ENCODE data around the gene BRSK1.
A peak's percentile ranks its signal among the peaks of the same experiment; 100 is the strongest.

The BRSK1 gene

GRCh38 chr19:55269299-55269698, 14.5 kb upstream of the BRSK1 start:
- FAIRE-seq, result no peak
- DNase-seq (ENCODE audit: extremely low spot score, insufficient read length, low read depth), result no peak

GRCh38 chr19:55270172-55270942, 13.4 kb upstream of the BRSK1 start:
- DNase-seq (ENCODE audit: extremely low spot score, insufficient read length, low read depth) (no peak), FAIRE-seq (no peak)

GRCh38 chr19:55272142-55272541, 11.7 kb upstream of the BRSK1 start:
- FAIRE-seq, result no peak

GRCh38 chr19:55273978-55274707, 9.7 kb upstream of the BRSK1 start:
- no peak for FAIRE-seq
- DNase-seq (ENCODE audit: extremely low spot score, insufficient read length, low read depth), result no peak

More at GRCh38 chr19:55272142-55272541, 11.7 kb upstream of the BRSK1 start:
- no peak for DNase-seq (ENCODE audit: extremely low spot score, insufficient read length, low read depth)

DNA sequence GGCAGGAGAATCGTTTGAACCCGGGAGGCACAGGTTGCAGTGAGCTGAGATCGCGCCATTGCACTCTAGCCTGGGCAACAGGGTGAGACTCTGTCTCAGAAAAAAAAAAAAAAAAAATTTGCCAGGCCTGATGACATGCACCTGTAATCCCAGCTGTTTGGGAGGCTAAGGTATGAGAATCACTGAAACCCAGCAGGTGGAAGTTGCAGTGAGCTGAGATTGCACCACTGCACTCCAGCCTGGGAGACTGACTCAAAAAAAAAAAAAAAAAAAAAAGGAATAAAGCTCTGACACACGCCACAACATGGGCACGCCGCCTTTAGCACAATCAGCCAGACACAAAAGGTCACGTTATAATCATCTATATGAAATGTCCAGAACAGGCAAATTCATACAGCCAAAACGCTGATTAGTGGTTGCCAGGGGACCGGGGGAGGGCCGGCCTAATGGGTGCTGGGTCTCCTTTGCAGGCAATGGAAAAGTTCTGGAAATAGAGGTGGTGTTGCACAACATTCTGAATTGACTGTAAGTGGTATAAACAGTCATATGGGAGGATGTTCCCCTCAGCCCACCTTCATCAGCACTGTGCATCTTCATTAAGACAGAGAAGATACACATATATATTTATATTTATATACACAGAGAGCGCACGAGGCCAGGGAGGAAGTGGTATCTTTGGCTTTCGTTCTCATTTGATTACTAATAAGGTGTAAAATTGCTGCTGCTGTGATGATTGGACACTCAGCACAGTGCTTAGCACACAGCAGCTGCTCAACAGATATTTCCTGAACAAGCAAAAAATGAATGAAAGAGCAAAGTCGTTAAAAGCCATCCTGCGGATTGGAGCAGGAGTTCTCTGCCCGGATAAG, 7.7 kb upstream of the BRSK1 start:
- DNase-seq (ENCODE audit: extremely low spot score, insufficient read length, low read depth) (no peak), FAIRE-seq (peak; percentile 79)

DNA sequence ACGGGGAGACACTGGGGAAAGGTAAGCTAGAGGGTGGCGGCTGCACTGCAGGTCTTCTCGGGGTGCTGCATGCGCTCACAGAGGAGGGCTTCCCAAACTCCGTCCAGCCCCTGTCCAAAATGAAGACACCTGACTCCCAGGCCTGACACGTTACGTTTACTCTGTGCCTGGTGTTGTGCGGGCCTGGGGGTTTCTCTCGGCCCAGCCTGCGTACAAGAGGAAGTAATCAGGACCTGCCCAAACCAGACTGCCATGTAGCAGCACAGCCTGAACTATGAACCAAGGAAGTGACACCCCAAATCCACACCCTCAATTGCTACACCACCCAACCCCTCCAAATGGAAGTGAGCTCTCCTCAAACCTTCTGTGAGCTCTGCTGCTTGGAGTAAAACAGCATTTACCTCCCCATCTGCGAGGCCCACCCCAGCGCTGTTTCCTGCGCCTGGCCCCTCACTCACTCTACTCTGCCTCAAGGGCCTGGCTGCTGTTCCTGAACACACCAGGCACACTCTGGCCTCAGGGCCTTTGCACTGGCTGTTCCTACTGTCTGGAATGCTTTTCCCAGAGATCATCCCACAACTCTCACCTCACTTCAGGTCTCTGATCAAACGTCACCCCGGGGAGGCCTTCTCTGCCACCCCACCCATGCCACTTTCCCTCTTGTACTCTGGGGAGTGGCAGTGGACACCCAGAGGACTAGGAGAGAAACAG, 6.9 kb upstream of the BRSK1 start:
- FAIRE-seq (peak; percentile 18), DNase-seq (ENCODE audit: extremely low spot score, insufficient read length, low read depth) (no peak)

GRCh38 chr19:55277494-55277893, 6.3 kb upstream of the BRSK1 start:
- DNase-seq (ENCODE audit: extremely low spot score, insufficient read length, low read depth) (no peak), FAIRE-seq (no peak)

- DNase-seq (ENCODE audit: extremely low spot score, insufficient read length, low read depth) (no peak), FAIRE-seq (no peak)
Observed at GRCh38 chr19:55278391-55279135, 5.2 kb upstream of the BRSK1 start.

- DNase-seq (ENCODE audit: extremely low spot score, insufficient read length, low read depth) (no peak), FAIRE-seq (no peak)
Observed at GRCh38 chr19:55279340-55279739, 4.5 kb upstream of the BRSK1 start.

- FAIRE-seq, result peak; percentile 98
- DNase-seq (ENCODE audit: extremely low spot score, insufficient read length, low read depth), result peak; percentile 75
Observed at GRCh38 chr19:55279770-55280643, 3.8 kb upstream of the BRSK1 start, which contains the start of gene HSPBP1. Gene HSPBP1 (minus strand): TSS chr19:55280110. CDS start chr19:55279608, 502 bp downstream.

GRCh38 chr19:55284405-55285058, 735 bp downstream of the BRSK1 start:
- no peak for FAIRE-seq
- DNase-seq (ENCODE audit: extremely low spot score, insufficient read length, low read depth), result no peak

DNA sequence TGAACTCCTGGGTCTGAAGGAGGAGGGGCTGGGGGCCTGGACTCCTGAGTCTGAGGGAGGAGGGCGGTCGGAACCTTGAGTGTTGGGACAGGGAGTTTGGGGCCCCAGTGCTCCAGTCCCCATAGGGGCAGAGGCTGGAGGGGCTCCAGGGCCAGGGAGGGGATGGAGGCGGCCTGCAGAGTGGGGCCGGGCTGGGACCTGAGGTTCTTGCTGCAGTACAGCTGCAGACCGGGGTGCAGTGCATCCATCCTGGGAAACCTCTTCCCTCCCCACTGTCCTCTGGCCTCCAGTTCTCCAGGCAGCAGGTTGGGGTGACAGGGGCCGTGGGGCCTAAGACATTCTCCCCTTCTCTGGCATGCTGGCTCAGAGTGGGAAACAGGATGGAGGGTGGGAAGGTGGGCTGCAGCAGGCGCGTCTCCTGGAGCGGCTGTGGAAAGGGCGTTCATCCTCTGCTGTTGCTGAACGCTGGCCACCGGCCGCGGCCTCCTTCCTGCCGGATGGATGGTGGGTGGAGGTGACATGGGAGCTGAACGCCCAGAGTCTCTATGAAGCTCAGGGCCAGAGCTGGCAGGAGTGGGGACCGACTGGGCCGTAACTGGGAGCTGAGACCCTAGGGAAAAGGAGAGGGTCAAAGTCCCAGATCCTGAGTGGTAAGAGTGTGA, 1.6 kb downstream of the BRSK1 start:
- FAIRE-seq (no peak), DNase-seq (ENCODE audit: extremely low spot score, insufficient read length, low read depth) (no peak)

- FAIRE-seq (no peak), DNase-seq (ENCODE audit: extremely low spot score, insufficient read length, low read depth) (no peak)
Observed at GRCh38 chr19:55287361-55288079, 3.7 kb downstream of the BRSK1 start.

GRCh38 chr19:55289117-55289796, 5.5 kb downstream of the BRSK1 start:
- DNase-seq (ENCODE audit: extremely low spot score, insufficient read length, low read depth), result no peak
- no peak for FAIRE-seq

DNA sequence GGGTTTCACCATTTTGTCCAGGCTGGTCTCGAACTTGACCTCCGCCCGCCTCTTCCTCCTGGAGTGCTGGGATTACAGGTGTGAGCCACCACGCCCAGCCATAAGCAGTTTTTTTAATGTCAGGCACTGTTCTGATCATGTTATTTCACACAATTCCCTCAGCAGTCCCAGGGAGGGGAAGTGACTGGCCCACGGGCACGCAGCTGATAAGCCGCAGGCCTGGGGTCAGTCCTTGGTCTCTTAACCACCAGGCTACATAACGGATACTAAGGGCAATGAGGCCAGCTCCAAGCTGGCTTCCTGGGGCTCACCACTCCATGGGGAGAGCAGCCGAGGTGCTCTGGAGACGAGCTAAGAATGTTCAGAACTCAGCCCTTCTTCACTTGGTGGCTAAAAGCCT, 13.5 kb downstream of the BRSK1 start:
- DNase-seq (ENCODE audit: extremely low spot score, insufficient read length, low read depth) (no peak), FAIRE-seq (no peak)

DNA sequence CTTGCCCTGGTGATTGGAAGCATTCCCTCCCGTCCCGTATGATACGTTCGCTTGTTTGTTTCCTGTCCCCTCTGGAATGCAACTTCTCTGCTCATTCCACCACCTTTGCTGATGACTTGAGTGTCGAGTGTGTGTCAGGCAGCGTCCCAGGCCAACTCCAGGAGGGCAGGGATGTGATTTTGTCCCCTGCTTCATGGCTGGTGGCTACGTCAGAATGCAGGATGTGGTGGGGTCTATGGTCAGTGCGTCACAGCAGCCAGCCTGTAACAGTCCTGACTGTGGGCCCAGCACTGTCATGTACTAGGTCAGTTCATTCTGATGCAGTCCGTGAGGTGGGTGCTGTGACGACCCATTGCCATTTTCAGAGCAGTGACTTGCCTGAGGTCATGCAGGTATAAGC, 16.2 kb downstream of the BRSK1 start:
- no peak for FAIRE-seq
- DNase-seq (ENCODE audit: extremely low spot score, insufficient read length, low read depth), result no peak

All from GM18507 (cell line).